ENCODE results near the gene PAAF1.

The PAAF1 gene

DNA sequence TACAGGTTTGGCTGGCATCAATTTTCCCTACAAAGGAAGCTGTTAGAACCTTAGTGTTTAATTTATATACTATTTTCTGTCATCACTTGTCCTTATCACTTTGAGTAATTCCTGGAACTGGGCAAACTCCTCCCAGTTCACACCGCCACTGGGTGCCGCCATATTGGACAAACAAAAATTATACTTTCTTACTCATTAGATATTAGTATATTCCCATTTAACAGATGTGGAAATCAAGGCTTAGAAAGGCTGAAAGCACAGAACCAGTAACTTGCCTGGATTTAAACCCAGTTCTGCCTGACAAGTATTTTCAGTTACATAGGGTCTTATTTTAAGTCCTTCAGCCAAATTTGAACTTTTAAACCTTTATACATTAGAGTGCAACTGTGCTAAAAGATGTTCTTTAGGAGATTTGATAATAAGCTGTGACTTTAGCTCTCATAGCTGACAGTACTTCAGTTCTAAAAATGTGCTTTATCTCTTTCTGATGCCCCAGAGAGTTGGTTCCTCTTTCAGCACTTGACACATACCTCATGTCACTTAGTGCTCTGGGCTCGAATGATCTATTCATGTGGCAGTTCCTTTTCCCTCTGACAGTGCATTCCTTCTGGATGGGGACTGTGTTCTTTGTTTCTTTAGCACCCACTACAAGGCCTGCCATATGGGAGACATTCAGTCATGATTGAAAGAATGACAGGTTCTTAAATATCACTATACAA, 25.6 kb upstream of the PAAF1 start:
- DNase-seq (ENCODE audit: low read depth), result no peak
- TF ChIP-seq, protein P1, sequence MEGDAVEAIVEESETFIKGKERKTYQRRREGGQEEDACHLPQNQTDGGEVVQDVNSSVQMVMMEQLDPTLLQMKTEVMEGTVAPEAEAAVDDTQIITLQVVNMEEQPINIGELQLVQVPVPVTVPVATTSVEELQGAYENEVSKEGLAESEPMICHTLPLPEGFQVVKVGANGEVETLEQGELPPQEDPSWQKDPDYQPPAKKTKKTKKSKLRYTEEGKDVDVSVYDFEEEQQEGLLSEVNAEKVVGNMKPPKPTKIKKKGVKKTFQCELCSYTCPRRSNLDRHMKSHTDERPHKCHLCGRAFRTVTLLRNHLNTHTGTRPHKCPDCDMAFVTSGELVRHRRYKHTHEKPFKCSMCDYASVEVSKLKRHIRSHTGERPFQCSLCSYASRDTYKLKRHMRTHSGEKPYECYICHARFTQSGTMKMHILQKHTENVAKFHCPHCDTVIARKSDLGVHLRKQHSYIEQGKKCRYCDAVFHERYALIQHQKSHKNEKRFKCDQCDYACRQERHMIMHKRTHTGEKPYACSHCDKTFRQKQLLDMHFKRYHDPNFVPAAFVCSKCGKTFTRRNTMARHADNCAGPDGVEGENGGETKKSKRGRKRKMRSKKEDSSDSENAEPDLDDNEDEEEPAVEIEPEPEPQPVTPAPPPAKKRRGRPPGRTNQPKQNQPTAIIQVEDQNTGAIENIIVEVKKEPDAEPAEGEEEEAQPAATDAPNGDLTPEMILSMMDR (IDR thresholded peaks at IDR 0.05; ENCODE audit: low read depth, low read length, missing control alignments), result no peak
- in situ Hi-C loops (cut with HindIII; ENCODE audit: low sequenced_read_pairs), result no loop called here
- H3K4me3 ChIP-seq (ENCODE audit: low read depth, low read length), result no peak overlapping the region

DNA sequence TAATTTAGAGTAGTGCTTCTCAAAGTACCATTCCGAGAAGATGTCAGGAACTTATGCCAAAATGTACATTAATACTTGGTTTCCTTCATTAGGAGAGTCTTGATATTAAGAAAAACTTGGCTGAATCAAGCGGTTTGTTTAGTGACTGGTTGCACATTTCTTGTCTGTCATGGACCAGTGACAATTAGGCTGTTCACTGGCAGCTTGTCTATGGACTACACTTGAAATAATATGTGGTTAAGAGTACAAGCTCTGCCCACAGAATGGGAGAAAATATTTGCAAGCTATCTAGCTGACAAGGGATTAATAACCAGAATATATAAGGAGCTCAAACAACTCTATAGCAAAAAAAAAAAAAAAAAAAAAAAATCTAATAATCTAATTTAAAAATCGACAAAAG, 24.8 kb upstream of the PAAF1 start:
- no peak for DNase-seq (ENCODE audit: low read depth)
- in situ Hi-C loops (cut with HindIII; ENCODE audit: low sequenced_read_pairs), result no loop called here
- H3K4me3 ChIP-seq (ENCODE audit: low read depth, low read length), result no peak overlapping the region
- TF ChIP-seq, protein P1 (IDR thresholded peaks at IDR 0.05; ENCODE audit: low read depth, low read length, missing control alignments), result no peak

- no peak overlapping the region for H3K4me3 ChIP-seq (ENCODE audit: low read depth, low read length)
- TF ChIP-seq, protein P1 (IDR thresholded peaks at IDR 0.05; ENCODE audit: low read depth, low read length, missing control alignments), result no peak
- in situ Hi-C loops (cut with HindIII; ENCODE audit: low sequenced_read_pairs), result no loop called here
- DNase-seq (ENCODE audit: low read depth), result no peak
Measured at GRCh38 chr11:73854680-73855079, 22.1 kb upstream of the PAAF1 start.

- in situ Hi-C loops (cut with HindIII; ENCODE audit: low sequenced_read_pairs), result no loop called here
- TF ChIP-seq, protein P1 (IDR thresholded peaks at IDR 0.05; ENCODE audit: low read depth, low read length, missing control alignments), result no peak
- DNase-seq (ENCODE audit: low read depth), result no peak
- no peak overlapping the region for H3K4me3 ChIP-seq (ENCODE audit: low read depth, low read length)
Measured at GRCh38 chr11:73856031-73856567, 20.7 kb upstream of the PAAF1 start.

GRCh38 chr11:73859671-73860070, 17.1 kb upstream of the PAAF1 start:
- in situ Hi-C loops (cut with HindIII; ENCODE audit: low sequenced_read_pairs), result no loop called here
- TF ChIP-seq, protein P1 (IDR thresholded peaks at IDR 0.05; ENCODE audit: low read depth, low read length, missing control alignments), result no peak
- DNase-seq (ENCODE audit: low read depth), result no peak
- no peak overlapping the region for H3K4me3 ChIP-seq (ENCODE audit: low read depth, low read length)

DNA sequence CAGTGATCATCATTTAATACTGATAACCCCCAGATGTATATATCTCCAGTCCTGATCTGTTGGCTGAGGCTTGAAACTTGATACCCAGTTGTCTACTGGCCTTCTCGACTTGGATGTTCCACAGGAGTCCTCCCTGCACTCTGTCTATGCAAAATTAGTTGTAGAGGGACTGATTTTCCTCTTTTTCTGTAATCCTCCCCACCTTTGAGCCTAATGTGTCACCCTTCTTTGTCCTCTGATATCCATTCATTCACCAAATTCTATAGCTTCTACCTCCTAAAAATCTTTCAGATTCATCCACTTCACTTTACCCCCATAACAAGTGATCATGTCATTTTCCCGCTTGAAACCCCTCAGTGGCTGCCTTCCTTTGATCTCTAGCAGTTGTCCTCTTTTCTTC, 16.6 kb upstream of the PAAF1 start:
- in situ Hi-C loops (cut with HindIII; ENCODE audit: low sequenced_read_pairs), result no loop called here
- H3K4me3 ChIP-seq (ENCODE audit: low read depth, low read length), result no peak overlapping the region
- no peak for DNase-seq (ENCODE audit: low read depth)
- TF ChIP-seq, protein P1 (IDR thresholded peaks at IDR 0.05; ENCODE audit: low read depth, low read length, missing control alignments), result no peak

Data from astrocyte of the cerebellum (primary cell).